Measurements from ENCODE around the gene MRRF. TPM values are rescaled to one million over a fixed set of nuclear protein-coding genes. Genes with fewer than 3 reads are reported as not detected.
A peak's percentile ranks its signal among the peaks of the same experiment; 100 is the strongest.

The MRRF gene
- total and polyA plus RNA-seq, 2 donors (not counting 3 experiments of a cell fraction or from before 2014, with no cell fraction given), result 27.2 to 36.4 TPM

GRCh38 chr9:122378236-122378635 is 113.6 kb downstream of the MRRF start:
- intact Hi-C loops (cut with micrococcal nuclease) (no loop called here), dilution Hi-C loops (cut with MboI; ENCODE audit: extremely low pct_ligation_motif_present, low sequenced_read_pairs) (no loop called here)
- CTCF ChIA-PET, result interaction anchor here (1.2 to 3.2 kb wide), 2 partner anchors 10 to 77 kb away, joined by 3 to 13 read pairs; no protein-coding TSS in a partner anchor
- Histone ChIP-seq H3K9me1 (replicated peaks; ENCODE audit: control insufficient read depth, extremely low read depth, insufficient read depth, low read length) (no peaks in the 10 kb centered on the region), H2AFZ (ENCODE audit: low read depth, low read length) (no peak overlapping the region), H3K4me2 (ENCODE audit: insufficient read depth, low read length) (no peak overlapping the region), H3K79me2 (ENCODE audit: control insufficient read depth, insufficient read depth, low read length) (no peaks in the 10 kb centered on the region), H3K27ac (ENCODE audit: insufficient read depth, low read depth, low read length) (no peak overlapping the region), H3K36me3 (ENCODE audit: control insufficient read depth in 2 of 2, extremely low read depth in 1 of 2, insufficient read depth in 2 of 2, low read length in 2 of 2) (no peaks in the 10 kb centered on the region), H4K20me1 (replicated peaks; ENCODE audit: control insufficient read depth, extremely low read depth, insufficient read depth, low read length) (no peaks in the 10 kb centered on the region), H3K27me3 (ENCODE audit: control insufficient read depth in 2 of 2, insufficient read depth in 2 of 2, low read length in 2 of 2) (no peaks in the 10 kb centered on the region), H3K9me3 (replicated peaks; ENCODE audit: control insufficient read depth, insufficient read depth, low read length) (no peaks in the 10 kb centered on the region), H3K4me1 (ENCODE audit: control insufficient read depth, extremely low read depth, insufficient read depth, low read length) (peaks cover 30% of the 10 kb centered on the region), H3K9ac (replicated peaks; ENCODE audit: extremely low read depth, insufficient read depth, low read length) (no peak overlapping the region), H3K4me3 (replicated peaks in 1 of 3; ENCODE audit: insufficient read depth in 1 of 3, low read depth in 1 of 3, low read length in 3 of 3) (no peak overlapping the region)
- no TSS peak for BruUV-seq (replicated peaks)
- FAIRE-seq (no peak), DNase-seq (ENCODE audit: low read depth, low spot score) (no peak)
- POLR2A ChIA-PET, result no interaction called here
- TF ChIP-seq FOS (IDR thresholded peaks at IDR 0.05; ENCODE audit: borderline replicate concordance, insufficient read depth, low read length), result no peak
- TF ChIP-seq EZH2 (IDR thresholded peaks at IDR 0.05; ENCODE audit: borderline replicate concordance, low read depth, low read length, severe bottlenecking), result no peak
- TF ChIP-seq POLR2A (IDR thresholded peaks at IDR 0.05; ENCODE audit: low read depth, low read length), result no peak
- TF ChIP-seq MAX (IDR thresholded peaks at IDR 0.05; ENCODE audit: insufficient read depth, insufficient read length), result no peak

GRCh38 chr9:122379340-122379739 is 114.7 kb downstream of the MRRF start:
- DNase-seq (ENCODE audit: low read depth, low spot score) (no peak), FAIRE-seq (no peak)
- no peak overlapping the region for H3K9ac ChIP-seq (replicated peaks; ENCODE audit: extremely low read depth, insufficient read depth, low read length)
- H3K4me1 ChIP-seq (ENCODE audit: control insufficient read depth, extremely low read depth, insufficient read depth, low read length), result peaks cover 41% of the 10 kb centered on the region
- ChIA-PET CTCF (interaction anchor here (1.2 to 3.2 kb wide), 3 partner anchors 9 to 76 kb away, joined by 3 to 13 read pairs (median 3); no protein-coding TSS in a partner anchor), POLR2A (no interaction called here)
- dilution Hi-C loops (cut with MboI; ENCODE audit: extremely low pct_ligation_motif_present, low sequenced_read_pairs) (no loop called here), intact Hi-C loops (cut with micrococcal nuclease) (loop anchor here (1.0 kb wide), 1 partner anchor 74 kb away; no protein-coding TSS in a partner anchor)
- H3K4me2 ChIP-seq (ENCODE audit: insufficient read depth, low read length), result no peak overlapping the region
- H3K36me3 ChIP-seq (ENCODE audit: control insufficient read depth in 2 of 2, extremely low read depth in 1 of 2, insufficient read depth in 2 of 2, low read length in 2 of 2), result no peaks in the 10 kb centered on the region
- no peaks in the 10 kb centered on the region for H3K79me2 ChIP-seq (ENCODE audit: control insufficient read depth, insufficient read depth, low read length)
- TF ChIP-seq POLR2AphosphoS5 (IDR thresholded peaks at IDR 0.05; ENCODE audit: insufficient read depth, low read depth, low read length) (no peak), GATA2 (IDR thresholded peaks at IDR 0.05; ENCODE audit: insufficient read depth, insufficient read length, low read depth, low read length) (no peak), CTCF (IDR thresholded peaks at IDR 0.05; ENCODE audit: extremely low read depth in 1 of 2, insufficient read depth in 1 of 2, low read depth in 1 of 2, low read length in 2 of 2) (peak; percentile 15 to 23)
- no peaks in the 10 kb centered on the region for H3K27me3 ChIP-seq (ENCODE audit: control insufficient read depth in 2 of 2, insufficient read depth in 2 of 2, low read length in 2 of 2)
- H3K4me3 ChIP-seq (replicated peaks in 1 of 3; ENCODE audit: insufficient read depth in 1 of 3, low read depth in 1 of 3, low read length in 3 of 3), result no peak overlapping the region
- H2AFZ ChIP-seq (ENCODE audit: low read depth, low read length), result no peak overlapping the region
- no TSS peak for BruUV-seq (replicated peaks)
- no peaks in the 10 kb centered on the region for H3K9me1 ChIP-seq (replicated peaks; ENCODE audit: control insufficient read depth, extremely low read depth, insufficient read depth, low read length)
- no peak overlapping the region for H3K27ac ChIP-seq (ENCODE audit: insufficient read depth, low read depth, low read length)
- no peaks in the 10 kb centered on the region for H4K20me1 ChIP-seq (replicated peaks; ENCODE audit: control insufficient read depth, extremely low read depth, insufficient read depth, low read length)
- no peaks in the 10 kb centered on the region for H3K9me3 ChIP-seq (replicated peaks; ENCODE audit: control insufficient read depth, insufficient read depth, low read length)

Measured in endothelial cell of umbilical vein (primary cell).